HG03342 (cell line): ENCODE data around the gene SCNN1A.
A peak's percentile ranks its signal among the peaks of the same experiment; 100 is the strongest.

Experiments used
- ATAC-seq: cut with Tn5 transposase; IDR thresholded peaks from one replicate; pipeline ENCODE4 v1.9.1; 2021; ENCODE audit warnings: mild to moderate bottlenecking, moderate library complexity; ENCODE audit not compliant: unreplicated experiment

SCNN1A gene

DNA sequence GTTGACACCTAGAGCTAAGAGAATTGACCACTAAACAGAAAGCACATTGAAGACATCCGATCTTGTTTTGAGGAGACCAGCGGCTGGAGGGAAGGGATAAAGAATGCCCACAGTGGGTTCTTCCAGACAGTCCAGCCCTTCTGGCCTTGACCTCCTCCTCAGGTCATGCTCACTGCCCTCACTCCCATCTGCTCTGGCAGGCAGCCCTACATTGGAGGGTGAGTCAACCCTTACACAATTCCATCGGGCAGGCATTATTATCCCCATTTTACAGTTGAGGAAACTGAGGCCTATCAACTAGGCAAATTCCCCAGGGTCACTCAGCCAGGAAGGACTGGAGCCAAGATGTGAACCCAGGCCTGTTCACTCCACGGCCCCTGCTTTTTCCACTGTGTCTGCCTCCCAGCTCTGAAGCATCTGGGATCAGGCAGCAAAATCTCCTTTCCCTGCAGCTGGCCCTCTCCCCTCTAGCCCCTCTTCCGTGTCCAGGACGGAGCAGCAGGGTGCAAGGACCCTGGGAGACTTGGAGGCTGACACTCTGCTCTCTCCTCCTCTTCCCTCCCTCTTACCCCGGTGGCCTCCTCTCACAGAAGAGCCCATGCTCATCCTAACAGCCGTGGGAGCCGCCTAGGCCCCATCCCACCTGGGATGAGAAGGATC, 5.3 kb downstream of the SCNN1A start:
- no peak for ATAC-seq

DNA sequence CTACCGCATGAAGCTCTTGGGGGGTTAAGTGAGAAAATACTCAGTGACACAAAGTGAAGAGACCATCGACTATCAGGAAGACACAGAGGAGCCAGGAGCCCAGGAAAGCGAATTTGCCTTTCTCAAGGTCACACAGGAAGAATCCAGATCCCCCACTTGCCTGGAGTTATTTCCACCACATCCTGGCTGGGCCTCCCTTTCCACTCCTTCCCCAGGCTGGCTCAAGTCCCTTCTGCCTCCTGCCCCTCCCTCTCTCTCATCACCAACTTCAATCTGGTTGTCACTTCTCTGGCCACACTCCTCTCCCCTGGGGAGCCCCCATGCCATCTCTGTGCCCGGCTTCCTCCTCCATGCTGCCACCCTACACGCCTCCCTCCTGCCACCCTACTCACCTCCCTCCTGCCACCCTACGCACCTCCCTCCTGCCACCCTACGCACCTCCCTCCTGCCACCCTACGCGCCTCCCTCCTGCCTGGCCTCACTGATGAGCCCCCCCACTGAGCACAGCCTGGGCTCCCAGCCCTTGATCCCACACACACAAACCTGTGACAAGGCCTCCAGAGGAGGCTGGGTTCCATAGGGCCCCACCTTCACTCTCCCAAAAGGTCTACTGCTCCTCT, 6.3 kb downstream of the SCNN1A start:
- ATAC-seq, result no peak

DNA sequence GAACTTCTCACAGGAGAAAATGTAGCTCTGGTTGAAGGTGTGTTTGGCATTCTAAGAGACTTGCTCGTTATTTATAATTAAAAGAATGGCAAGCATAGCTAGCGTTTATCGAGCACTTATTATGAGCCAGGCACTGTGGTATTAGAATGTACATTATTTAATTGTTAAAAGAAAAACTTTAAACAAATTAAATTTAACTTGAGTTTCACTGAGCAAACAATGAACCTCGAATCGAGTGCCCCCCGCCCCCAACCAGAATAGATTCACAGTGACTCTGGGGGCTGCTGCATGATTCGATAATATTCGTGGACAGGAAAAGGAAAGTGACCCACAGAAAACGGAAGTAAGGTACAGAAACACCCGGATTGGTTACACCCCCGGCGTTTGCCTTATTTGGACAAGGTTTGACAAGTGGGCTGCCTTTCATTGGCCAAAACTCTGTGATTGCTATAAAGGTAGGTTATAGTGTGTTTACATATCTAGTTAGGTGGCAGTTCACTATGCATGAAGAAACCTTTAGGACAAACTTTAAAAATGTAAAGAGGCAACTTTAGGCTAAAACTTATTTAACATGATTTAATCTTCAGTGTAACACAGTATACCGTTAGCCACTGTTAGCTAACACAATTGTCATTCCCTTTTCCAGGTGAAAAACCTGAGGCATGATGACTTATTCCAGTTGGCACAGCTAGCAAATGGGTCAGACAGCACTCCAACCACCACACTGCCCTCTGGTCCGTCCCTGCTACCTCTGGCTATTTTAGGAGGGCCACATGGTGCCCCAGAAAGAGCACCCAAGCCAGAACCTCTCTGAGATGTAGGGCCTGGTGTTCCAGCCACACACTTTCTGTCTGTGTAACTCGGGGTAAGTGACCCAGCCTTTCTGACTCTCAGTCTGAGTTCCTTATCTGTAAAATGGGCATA, 7.1 kb downstream of the SCNN1A start:
- ATAC-seq, result no peak

DNA sequence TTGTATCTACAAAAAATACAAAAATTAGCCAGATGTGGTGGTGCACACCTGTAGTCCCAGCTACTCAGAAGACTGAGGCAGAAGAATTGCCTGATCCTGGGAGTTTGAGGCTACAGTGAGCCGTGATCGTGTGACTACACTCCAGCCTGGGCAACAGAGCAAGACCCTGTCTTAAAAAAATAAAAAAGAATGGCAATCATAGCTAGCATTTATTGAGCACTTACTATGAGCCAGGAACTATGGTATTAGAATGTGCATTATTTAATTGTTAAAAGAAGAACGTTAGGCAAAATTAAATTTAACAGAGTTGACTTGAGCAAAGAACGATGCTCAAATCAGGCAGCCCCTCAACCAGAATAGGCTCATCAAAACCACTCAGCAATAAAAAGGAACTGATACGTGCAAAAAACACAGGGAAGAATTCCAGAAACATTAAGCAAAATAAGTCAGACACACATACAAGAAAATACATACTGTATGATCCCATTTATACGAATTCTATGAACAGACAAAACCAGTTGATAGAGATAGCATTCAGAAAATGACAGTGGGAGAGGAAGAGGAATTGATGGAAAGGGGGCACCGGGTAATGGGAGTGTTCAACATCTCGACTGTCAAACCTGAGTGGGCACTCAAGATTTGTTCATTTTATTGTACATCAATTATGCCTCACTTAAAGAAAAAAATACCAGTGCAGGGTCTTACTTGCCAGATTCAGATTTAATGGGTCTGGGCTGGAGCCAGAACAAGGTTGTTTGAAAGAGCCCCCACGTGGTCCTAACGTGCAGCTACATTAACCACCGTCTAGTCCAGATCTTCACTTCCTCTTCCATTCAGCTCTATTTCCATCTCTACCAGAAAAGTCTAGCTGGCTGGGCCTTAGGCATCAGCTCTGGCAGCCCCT, 8.0 kb downstream of the SCNN1A start:
- ATAC-seq, result peak; percentile 69

DNA sequence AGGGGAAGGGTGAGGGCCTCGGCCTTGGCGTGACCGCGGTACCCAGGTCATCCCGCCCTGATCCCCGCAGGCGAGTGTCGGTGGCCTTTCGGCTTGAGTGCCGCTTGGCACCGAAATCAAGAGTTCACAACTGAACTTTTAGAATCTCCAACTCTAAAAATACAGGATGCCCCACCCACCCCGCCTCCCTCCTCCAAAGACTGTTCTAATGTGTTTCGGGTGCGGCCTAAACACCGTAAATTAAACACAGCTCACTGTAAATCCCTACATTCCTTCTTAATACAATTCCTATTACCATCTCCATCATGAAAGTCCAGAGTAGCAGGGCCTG, 11.4 kb downstream of the SCNN1A start:
- ATAC-seq, result no peak

DNA sequence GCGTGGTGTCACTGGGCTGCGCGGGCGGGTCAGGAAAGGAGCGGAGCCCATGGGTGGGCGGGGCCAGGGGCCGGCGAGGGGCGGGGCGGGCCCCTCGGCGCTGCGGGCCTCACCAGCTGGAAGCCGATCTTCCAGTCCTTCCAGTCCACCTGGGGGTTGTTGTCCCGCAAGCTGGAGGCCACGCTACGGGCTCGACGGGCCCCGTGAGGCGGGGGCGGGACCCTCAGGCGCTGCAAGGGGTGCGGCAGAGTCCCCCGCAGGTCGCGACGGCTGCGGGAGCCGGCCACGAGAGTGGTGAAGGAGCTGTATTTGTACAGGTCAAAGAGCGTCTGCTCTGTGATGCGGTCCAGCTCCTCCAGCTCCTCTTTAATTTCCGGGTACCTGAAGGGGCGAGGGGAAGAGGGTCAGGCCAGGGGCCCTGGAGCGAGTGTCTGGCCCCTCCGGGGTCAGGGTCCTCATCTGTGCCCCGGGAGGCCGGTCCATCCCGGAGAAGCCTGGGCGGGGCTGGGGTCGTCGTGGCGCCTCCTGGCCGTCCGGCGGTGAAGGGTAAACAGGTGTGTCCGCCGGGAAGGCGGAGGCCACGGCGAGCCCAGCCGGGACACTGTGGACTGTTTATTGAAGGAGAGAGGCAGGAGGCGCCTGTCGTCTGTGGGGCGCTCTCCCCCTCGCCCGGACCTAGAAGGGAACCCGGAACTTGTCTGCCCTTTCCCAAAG, 11.9 kb downstream of the SCNN1A start:
- no peak for ATAC-seq

DNA sequence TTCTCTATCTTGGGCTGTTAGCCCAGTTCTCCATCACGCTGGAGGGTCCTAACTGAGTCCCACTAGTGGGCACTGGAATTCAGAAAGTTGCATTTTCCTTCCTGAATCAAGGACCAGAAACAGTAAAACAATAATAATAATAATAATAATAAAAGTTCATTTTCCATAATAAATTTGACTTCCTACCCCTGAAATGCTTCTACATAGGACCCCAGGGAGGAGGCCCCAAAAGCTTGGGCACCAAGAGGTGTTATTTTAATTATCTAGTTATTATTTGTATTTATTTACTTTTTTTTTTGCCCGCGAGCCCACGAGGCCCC, 12.4 kb downstream of the SCNN1A start:
- no peak for ATAC-seq

DNA sequence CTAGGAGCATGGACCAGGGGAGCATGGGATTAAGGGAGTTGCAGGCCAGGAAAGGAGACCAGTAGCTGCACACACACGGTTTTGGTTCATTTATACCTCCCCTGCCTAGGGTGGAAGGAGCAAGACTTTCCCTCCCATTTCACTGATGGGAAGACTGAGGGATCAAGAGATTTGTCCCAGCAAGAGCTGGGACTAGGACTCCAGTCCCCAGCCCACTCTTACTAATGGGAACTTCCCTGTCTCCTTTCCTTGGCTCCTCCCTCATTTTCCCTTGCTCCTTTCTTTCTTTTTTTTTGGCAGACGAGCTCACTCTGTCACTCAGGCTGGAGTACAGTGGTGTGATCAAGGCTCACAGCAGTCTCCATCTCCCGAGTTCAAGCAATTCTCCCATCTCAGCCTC, 13.0 kb downstream of the SCNN1A start:
- no peak for ATAC-seq

DNA sequence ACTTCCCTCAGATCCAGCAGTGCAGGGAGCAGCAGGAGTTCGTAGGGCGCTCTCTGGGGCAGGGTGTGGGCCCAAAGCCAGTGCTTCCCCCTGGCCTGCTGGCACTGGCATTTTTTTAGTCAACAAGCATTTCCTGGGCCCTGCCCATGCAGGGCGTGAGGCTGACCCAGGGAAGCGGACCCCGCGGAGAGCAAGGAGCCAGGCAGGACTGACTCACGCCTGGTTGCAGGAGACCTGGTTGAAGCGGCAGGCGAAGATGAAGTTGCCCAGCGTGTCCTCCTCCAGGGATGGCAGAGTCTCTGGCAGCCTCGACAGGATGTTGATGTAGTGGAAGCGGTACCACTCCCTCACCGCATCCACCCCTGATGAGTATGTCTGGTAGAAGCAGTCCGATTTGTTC, 13.5 kb downstream of the SCNN1A start:
- ATAC-seq, result no peak

DNA sequence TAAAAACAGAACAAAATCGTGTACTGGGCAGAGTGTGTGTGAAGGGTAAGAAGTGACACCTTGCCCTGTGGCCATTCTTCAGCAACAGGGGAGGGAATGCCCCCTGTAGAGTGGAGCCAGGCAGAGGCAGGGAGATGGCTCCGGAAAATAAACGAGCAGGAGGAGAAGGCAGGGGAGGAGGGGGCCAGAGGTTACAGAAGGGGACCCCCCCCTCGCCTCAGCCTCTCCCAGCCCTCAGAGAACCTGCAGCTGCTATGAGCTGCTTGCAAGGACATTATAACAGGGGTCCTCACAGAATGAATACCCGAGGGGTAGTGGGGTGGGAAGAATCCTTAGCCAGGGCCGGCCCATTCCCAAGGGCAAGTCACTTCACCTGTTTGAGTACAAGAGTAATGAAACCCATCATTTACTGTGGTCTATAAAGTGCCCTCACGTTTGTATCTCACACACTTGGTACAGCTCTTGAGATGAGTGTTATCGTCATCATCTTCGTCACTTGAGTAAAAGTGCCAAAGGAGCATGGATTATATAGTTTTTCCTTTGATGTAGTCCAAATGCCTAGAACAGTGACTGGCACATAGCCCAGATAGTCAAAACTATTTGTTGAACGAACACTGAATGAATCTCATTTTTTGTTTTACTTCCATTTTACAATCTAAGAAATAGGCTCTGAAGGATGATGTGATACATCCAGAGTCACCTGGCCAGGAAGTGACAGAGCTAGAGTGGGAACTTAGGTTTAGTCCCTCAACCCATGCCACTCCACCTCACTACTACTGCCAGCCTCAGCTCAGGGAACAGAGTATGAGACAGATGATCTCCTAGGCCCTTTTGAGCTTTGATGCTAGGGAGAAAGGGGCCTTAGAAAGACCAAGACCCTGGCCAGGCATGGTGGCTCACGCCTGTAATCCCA, 14.5 kb downstream of the SCNN1A start:
- ATAC-seq, result no peak

DNA sequence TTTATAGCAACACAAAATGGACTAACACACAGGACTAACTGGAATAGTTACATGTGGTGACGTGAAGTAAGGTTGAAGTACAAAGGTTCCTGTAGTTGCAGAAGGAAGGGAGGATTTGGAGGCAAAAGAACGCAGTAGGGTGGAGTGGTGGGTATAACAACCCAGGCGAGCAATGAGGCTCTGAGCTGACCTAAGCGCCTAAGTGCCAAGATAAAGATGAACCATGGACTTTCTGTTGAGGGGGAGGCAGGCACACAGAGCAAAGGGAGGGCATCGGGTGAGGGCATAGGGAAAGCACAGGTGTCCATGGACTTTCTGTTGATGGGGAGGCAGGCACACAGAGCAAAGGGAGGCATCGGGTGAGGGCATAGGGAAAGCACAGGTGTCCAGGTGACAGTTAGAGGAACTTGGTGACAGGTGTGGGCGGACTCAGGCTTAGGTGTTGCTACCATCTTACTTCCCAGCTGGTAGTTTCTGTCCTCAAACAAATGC, 15.2 kb downstream of the SCNN1A start:
- no peak for ATAC-seq

DNA sequence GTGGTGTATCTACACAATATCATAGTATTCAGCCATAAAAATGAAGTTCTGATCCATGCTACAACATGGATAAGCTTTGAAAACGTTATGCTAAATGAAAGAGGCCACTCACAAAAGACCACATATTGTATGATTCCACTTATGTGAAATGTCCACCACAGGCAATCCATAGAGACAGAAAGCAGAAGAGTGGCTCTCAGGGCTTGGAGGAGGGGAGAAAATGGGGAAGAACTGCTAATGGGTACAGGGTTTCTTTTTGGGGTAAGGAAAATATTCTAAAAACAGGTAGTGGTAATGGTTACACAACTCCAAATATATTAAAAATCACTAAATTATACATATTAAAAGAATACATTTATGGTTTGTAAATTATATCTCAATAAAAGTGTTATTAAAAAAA, 16.5 kb downstream of the SCNN1A start:
- no peak for ATAC-seq

DNA sequence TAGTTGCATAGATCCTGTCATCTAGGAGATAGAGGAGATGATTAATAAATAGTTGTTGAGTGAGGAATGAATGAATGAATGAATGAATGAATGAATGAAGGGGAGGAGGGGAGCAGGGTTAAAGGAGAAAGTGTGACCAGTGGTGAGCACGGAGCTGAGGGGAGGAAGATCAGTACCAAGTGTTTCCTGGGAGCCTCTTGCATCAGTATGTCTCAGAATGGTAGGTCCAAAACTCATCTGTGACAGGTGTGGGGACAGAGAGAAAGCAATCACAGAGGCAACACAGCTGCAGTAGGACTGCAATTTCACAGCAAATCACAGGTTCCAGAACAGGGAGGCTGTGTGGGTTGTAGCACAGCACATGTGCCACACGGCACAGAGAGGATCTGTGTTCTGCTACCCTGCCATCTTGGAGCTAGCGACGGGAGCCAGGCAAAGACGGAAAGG, 19.0 kb downstream of the SCNN1A start:
- ATAC-seq, result no peak

DNA sequence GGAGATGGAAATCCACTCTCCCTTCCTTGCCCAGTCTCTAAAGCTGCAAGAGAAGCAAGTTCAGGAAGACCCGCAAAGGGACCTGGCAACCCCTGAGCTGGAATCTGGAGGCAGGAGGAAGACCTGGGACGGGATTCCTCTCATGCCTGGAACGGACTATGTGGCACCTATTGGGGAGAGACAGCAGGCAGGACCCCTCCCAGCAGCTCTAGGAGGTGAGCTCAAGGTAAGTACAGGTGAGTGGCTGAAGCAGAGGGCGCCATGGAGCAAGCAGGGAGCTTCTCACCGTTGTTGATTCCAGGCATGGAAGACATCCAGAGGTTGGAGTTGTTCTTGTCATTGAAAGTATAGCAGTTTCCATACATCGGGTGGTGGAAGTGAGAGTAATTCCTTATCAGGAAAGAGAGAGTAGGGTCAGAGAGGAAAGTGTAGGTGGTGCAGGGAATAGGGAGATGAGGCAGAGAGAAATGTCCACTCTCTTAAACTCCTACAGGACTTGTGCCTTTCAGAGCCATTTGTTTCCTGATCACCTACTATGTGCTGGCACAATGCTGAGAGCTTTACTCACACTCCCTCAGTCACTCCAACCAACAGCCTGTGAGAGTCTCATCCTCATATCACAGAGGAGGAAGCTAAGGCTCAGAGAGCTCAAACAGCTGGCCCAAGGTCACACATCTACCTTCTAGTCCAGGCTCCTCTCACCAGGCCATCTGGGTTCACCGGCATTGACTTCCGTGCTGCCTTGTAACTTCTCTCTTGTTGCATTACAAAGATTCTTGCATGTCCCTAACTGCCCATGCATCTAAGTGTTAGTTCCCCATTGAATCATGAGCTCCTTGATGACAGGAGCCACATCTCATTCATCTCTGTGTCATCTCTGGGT, 19.6 kb downstream of the SCNN1A start:
- no peak for ATAC-seq

DNA sequence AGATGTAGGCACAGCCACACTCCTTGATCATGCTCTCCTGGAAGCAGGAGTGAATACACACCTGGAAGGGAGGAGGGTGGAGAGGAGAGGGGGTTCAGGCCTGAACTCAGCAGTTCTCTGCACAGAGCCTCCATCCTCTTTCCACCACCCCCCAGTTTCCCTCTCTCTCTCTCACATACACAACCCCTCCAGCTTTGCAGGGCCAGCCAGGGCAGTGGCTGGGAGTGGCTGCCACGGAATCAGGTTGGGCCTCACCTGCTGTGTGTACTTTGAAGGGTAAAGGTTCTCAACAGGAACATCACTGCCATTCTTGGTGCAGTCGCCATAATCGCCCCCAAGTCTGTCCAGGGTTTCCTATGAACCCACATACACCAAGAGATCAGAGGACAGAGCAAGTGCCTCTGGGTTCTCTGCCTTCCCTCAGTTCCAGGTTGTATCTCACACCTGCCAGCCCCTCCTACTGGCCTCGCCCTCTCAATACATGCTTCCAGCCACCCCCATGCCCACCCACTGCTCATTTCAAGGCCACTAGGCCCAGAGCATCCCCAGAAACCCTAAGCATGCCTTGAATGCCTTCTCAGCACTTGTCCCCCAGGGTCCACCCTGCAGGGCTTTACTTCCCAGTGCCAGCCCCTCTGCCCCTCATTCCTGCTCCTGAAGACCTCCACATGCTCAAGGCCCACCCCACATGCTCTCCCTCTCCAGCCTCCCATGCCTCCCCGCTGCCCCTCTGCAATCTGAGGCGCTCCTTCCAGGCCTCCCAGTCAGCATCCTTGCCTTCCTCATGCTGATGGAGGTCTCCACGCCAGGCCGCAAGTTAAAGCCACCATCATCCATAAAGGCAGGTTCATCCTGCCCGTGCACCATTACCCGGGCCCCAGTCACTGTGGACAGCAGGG, 20.6 kb downstream of the SCNN1A start:
- no peak for ATAC-seq

DNA sequence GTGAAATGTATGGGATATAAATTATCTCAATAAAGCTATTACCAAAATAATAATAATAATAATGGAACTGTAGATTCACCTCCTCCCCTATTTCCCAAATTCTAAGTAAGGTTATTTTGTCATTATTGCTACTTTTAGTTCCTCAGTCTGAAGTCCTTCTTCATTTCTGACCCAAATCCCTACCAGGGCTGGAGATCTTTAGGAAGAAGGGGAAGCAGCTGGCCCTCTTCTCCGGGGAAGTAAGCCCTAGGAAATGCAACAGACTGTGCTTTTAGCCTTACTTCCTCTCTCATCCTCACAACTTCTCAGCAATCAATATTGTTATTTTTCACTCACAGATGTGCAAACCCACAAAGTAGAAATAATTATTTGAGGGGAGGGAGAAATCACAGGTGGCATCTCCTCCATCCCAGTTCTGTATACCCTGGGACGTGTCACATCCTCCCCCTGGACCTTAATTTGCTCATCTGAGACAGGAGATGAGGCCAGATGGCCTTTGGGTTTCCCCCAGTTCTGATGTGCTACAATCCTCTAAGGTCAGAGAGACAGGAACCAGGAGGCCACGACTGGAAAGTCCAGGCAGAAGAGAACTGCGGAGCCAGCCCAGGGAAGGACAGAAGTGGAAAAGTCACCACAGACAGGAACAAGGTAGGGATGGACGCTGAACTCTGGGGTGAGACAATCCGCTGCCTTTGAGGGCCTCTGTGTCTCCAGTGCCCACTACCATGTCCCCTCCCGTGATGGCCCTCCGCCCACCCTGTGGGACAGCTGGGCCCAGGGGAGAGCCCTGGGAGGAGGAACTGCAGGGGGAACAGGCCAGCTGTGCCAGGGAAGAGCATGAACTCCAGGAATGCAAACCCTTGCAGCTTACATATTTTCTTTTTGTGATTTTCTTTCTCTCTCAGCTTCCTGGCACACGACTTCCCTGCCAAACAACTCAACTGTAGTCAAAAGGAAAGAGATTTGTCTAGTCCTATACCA, 22.9 kb downstream of the SCNN1A start:
- no peak for ATAC-seq
